Measurements from ENCODE around the gene AP3D1.

- TF ChIP-seq, protein P1, sequence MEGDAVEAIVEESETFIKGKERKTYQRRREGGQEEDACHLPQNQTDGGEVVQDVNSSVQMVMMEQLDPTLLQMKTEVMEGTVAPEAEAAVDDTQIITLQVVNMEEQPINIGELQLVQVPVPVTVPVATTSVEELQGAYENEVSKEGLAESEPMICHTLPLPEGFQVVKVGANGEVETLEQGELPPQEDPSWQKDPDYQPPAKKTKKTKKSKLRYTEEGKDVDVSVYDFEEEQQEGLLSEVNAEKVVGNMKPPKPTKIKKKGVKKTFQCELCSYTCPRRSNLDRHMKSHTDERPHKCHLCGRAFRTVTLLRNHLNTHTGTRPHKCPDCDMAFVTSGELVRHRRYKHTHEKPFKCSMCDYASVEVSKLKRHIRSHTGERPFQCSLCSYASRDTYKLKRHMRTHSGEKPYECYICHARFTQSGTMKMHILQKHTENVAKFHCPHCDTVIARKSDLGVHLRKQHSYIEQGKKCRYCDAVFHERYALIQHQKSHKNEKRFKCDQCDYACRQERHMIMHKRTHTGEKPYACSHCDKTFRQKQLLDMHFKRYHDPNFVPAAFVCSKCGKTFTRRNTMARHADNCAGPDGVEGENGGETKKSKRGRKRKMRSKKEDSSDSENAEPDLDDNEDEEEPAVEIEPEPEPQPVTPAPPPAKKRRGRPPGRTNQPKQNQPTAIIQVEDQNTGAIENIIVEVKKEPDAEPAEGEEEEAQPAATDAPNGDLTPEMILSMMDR (conservative IDR thresholded peaks at IDR 0.05), result no peak
- no peak for TF ChIP-seq EZH2 (IDR thresholded peaks at IDR 0.05; ENCODE audit: low read depth)
These were observed 5.5 kb downstream of the AP3D1 start for GRCh38 chr19:2145831-2146241.

Data from PC-9 (cell line).